ENCODE data around the gene UBE2J1.

DNA sequence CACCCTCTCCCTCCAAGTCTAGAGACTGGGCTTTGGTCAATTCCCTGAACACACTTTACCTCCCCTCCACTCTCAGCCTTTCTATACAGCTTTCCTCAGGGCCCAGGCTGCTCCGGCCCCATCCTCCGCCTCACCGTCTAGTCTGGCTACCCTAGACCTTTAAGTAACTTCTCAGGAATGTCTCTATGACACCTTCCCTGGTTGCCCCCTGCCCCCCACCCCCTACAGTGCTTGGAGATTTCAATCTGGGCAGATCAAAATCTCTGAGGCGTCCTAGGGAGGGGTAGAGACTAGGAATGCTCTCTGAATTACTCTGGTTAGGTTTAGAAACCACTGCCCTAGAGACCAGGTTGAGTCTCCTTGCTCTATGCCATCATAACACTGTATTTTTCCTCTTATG, 6.1 kb downstream of the UBE2J1 start:
- TF ChIP-seq, protein P1, sequence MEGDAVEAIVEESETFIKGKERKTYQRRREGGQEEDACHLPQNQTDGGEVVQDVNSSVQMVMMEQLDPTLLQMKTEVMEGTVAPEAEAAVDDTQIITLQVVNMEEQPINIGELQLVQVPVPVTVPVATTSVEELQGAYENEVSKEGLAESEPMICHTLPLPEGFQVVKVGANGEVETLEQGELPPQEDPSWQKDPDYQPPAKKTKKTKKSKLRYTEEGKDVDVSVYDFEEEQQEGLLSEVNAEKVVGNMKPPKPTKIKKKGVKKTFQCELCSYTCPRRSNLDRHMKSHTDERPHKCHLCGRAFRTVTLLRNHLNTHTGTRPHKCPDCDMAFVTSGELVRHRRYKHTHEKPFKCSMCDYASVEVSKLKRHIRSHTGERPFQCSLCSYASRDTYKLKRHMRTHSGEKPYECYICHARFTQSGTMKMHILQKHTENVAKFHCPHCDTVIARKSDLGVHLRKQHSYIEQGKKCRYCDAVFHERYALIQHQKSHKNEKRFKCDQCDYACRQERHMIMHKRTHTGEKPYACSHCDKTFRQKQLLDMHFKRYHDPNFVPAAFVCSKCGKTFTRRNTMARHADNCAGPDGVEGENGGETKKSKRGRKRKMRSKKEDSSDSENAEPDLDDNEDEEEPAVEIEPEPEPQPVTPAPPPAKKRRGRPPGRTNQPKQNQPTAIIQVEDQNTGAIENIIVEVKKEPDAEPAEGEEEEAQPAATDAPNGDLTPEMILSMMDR (IDR thresholded peaks at IDR 0.05 in 8 of 11, conservative IDR thresholded peaks at IDR 0.05 in 3 of 11), result no peak
- TF ChIP-seq POLR2A (IDR thresholded peaks at IDR 0.05), result no peak

Data from spleen (tissue), 7 donors.